ENCODE measurements around the gene RHBDF1. TPM values are rescaled to one million over a fixed set of nuclear protein-coding genes. Genes with fewer than 3 reads are reported as not detected.

RHBDF1 gene
- total and polyA plus RNA-seq, 2 donors (not counting 1 experiment from before 2014, with no cell fraction given), result 40.5 to 53.8 TPM

DNA sequence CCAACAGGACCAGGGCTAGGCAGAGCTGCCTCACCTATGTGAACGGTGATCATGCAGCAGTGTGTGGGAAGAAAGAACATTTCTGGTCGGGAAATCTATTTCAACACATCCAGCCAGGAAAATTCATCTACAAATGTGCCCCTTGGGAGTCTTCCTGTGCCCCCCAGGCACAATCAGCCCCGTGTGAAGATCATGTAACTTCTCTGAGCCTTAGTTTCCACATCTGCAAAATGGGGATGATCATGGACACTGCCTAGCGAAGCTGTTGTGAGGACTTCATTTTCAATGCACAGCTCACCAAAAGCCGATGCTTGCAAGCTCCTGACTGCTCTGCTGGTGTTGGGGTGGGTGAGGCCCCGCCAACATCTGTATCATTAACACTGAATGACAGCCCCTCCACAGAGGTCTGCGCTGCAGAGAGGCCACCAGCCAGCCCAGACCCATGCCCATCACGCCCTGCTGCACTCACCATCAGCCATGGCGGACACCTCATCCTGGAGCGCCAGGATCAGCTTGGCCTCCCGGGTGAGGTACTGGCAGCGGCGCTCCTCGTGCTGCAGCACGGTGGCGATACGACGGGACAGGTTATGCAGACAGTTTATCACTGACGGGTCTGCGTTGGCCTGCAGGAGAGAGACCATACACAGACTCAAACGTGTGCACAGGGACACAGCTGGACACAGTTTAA, 39.9 kb upstream of the RHBDF1 start:
- H3K27ac ChIP-seq (ENCODE audit: insufficient read depth, low read length), result no peak overlapping the region
- TF ChIP-seq, protein P1, sequence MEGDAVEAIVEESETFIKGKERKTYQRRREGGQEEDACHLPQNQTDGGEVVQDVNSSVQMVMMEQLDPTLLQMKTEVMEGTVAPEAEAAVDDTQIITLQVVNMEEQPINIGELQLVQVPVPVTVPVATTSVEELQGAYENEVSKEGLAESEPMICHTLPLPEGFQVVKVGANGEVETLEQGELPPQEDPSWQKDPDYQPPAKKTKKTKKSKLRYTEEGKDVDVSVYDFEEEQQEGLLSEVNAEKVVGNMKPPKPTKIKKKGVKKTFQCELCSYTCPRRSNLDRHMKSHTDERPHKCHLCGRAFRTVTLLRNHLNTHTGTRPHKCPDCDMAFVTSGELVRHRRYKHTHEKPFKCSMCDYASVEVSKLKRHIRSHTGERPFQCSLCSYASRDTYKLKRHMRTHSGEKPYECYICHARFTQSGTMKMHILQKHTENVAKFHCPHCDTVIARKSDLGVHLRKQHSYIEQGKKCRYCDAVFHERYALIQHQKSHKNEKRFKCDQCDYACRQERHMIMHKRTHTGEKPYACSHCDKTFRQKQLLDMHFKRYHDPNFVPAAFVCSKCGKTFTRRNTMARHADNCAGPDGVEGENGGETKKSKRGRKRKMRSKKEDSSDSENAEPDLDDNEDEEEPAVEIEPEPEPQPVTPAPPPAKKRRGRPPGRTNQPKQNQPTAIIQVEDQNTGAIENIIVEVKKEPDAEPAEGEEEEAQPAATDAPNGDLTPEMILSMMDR (conservative IDR thresholded peaks at IDR 0.05 in 1 of 2, IDR thresholded peaks at IDR 0.05 in 1 of 2; ENCODE audit: low read depth in 1 of 2, low read length in 2 of 2), result no peak
- TF ChIP-seq EZH2 (IDR thresholded peaks at IDR 0.05; ENCODE audit: low read length, missing control alignments), result no peak
- H3K4me1 ChIP-seq (ENCODE audit: control insufficient read depth, extremely low read depth, insufficient read depth, low read length), result peaks cover 17% of the 10 kb centered on the region
- no peaks in the 10 kb centered on the region for H3K27me3 ChIP-seq (ENCODE audit: control insufficient read depth, insufficient read depth, low read length)
- H3K36me3 ChIP-seq (ENCODE audit: control insufficient read depth, insufficient read depth, low read length), result peaks cover 11% of the 10 kb centered on the region
- no peak for DNase-seq (ENCODE audit: low read depth in 2 of 2)
- no peak overlapping the region for H3K9ac ChIP-seq (ENCODE audit: insufficient read depth, low read length)
- no peak overlapping the region for H3K4me3 ChIP-seq (replicated peaks in 1 of 4; ENCODE audit: control extremely low read depth in 1 of 4, insufficient read depth in 1 of 4, low read depth in 3 of 4, low read length in 4 of 4)
- H3K4me2 ChIP-seq (ENCODE audit: extremely low read depth, insufficient read depth, low read length), result no peak overlapping the region
- no peaks in the 10 kb centered on the region for H4K20me1 ChIP-seq (ENCODE audit: control insufficient read depth, extremely low read depth, insufficient read depth, low read length)
- H2AFZ ChIP-seq (ENCODE audit: low read length), result no peak overlapping the region
- no peaks in the 10 kb centered on the region for H3K9me3 ChIP-seq (ENCODE audit: control insufficient read depth, insufficient read depth, low read depth, low read length)
- H3K79me2 ChIP-seq (ENCODE audit: control insufficient read depth, insufficient read depth, low read length), result no peaks in the 10 kb centered on the region

DNA sequence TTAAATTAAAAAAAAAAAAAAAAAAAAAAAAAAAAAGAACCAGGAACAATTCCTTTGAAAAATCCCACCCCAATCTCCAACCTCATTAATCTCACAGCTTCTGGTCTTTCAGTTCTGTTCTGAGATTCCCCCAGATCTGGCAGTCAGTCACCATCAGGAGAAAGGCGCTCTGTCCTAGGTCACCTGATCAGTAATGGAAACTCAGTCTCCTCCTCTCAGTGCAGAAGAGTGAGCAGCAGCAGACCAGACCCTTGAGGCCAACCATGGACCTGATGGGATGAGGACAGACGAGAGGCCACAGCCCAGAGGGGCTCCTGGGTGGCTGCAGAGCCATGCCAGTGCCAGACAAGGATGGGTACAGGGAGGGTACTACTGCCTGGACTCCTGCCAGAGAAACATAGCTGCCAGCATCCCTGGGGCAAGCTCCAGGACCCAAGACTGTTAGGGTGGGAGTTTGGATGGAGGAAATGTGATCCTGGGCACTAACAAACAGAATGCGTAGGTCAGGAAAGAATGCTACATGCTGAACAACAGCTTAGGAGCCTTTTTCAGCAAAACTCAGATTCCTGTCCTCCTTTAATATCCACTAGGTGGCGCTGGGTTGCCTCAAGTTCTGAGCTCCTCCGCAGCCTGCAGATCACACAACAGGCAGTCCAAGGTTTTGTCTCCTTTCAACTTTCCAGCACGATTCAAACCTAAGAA, 34.3 kb upstream of the RHBDF1 start:
- H3K27me3 ChIP-seq (ENCODE audit: control insufficient read depth, insufficient read depth, low read length), result no peaks in the 10 kb centered on the region
- no peaks in the 10 kb centered on the region for H3K79me2 ChIP-seq (ENCODE audit: control insufficient read depth, insufficient read depth, low read length)
- H2AFZ ChIP-seq (ENCODE audit: low read length), result no peak overlapping the region
- H3K27ac ChIP-seq (ENCODE audit: insufficient read depth, low read length), result no peak overlapping the region
- TF ChIP-seq EZH2 (IDR thresholded peaks at IDR 0.05; ENCODE audit: low read length, missing control alignments), result no peak
- TF ChIP-seq, protein P1 (conservative IDR thresholded peaks at IDR 0.05 in 1 of 2, IDR thresholded peaks at IDR 0.05 in 1 of 2; ENCODE audit: low read depth in 1 of 2, low read length in 2 of 2), result peak; percentile 81 to 85
- H3K9me3 ChIP-seq (ENCODE audit: control insufficient read depth, insufficient read depth, low read depth, low read length), result no peaks in the 10 kb centered on the region
- no peaks in the 10 kb centered on the region for H4K20me1 ChIP-seq (ENCODE audit: control insufficient read depth, extremely low read depth, insufficient read depth, low read length)
- H3K4me1 ChIP-seq (ENCODE audit: control insufficient read depth, extremely low read depth, insufficient read depth, low read length), result peaks cover 16% of the 10 kb centered on the region
- H3K9ac ChIP-seq (ENCODE audit: insufficient read depth, low read length), result no peak overlapping the region
- H3K4me3 ChIP-seq (replicated peaks in 1 of 4; ENCODE audit: control extremely low read depth in 1 of 4, insufficient read depth in 1 of 4, low read depth in 3 of 4, low read length in 4 of 4), result no peak overlapping the region
- peaks cover 7% of the 10 kb centered on the region for H3K36me3 ChIP-seq (ENCODE audit: control insufficient read depth, insufficient read depth, low read length)
- H3K4me2 ChIP-seq (ENCODE audit: extremely low read depth, insufficient read depth, low read length), result no peak overlapping the region
- DNase-seq (ENCODE audit: low read depth in 2 of 2), result peak; percentile 70 to 88

- Histone ChIP-seq H3K4me1 (ENCODE audit: control insufficient read depth, extremely low read depth, insufficient read depth, low read length) (peaks cover 21% of the 10 kb centered on the region), H3K27me3 (ENCODE audit: control insufficient read depth, insufficient read depth, low read length) (no peaks in the 10 kb centered on the region), H2AFZ (ENCODE audit: low read length) (no peak overlapping the region), H3K27ac (ENCODE audit: insufficient read depth, low read length) (no peak overlapping the region), H3K9ac (ENCODE audit: insufficient read depth, low read length) (no peak overlapping the region), H3K4me3 (replicated peaks in 1 of 4; ENCODE audit: control extremely low read depth in 1 of 4, insufficient read depth in 1 of 4, low read depth in 3 of 4, low read length in 4 of 4) (no peak overlapping the region), H4K20me1 (ENCODE audit: control insufficient read depth, extremely low read depth, insufficient read depth, low read length) (no peaks in the 10 kb centered on the region), H3K36me3 (ENCODE audit: control insufficient read depth, insufficient read depth, low read length) (peaks cover 9% of the 10 kb centered on the region), H3K79me2 (ENCODE audit: control insufficient read depth, insufficient read depth, low read length) (no peaks in the 10 kb centered on the region), H3K9me3 (ENCODE audit: control insufficient read depth, insufficient read depth, low read depth, low read length) (no peaks in the 10 kb centered on the region), H3K4me2 (ENCODE audit: extremely low read depth, insufficient read depth, low read length) (no peak overlapping the region)
- DNase-seq (ENCODE audit: low read depth in 2 of 2), result no peak
- TF ChIP-seq, protein P1 (conservative IDR thresholded peaks at IDR 0.05 in 1 of 2, IDR thresholded peaks at IDR 0.05 in 1 of 2; ENCODE audit: low read depth in 1 of 2, low read length in 2 of 2), result no peak
- no peak for TF ChIP-seq EZH2 (IDR thresholded peaks at IDR 0.05; ENCODE audit: low read length, missing control alignments)
Observed at GRCh38 chr16:105521-105920, 33.1 kb upstream of the RHBDF1 start.

Measured in fibroblast of lung (primary cell).